SU-DHL-6 (cell line): ENCODE measurements around the gene TESPA1.
"Not testable (repeated sequence)": the region's sequence is repeated elsewhere in the genome, so short reads cannot be mapped to it uniquely, and the experiment has no call there.

Experiments used
- EZH2phosphoT487 ChIP-seq: fragments of 200-600 bp; sonication (generic), shearing (Covaris generic); conservative IDR thresholded peaks from 2 replicates; pipeline ENCODE4 v1.6.1; 2018; ENCODE audit warnings: mild to moderate bottlenecking, antibody characterized with exemption, low read length, moderate library complexity, mixed read lengths
- TF ChIP-seq, protein P1 (sequence below): fragments of 200-600 bp; sonication (generic); IDR thresholded peaks from one replicate; pipeline ENCODE4 v1.5.1; 2017; ENCODE audit warnings: antibody characterized with exemption, mild to moderate bottlenecking, low read length, moderate library complexity; ENCODE audit not compliant: insufficient read depth, poor library complexity, severe bottlenecking

- TF ChIP-seq, protein P1, sequence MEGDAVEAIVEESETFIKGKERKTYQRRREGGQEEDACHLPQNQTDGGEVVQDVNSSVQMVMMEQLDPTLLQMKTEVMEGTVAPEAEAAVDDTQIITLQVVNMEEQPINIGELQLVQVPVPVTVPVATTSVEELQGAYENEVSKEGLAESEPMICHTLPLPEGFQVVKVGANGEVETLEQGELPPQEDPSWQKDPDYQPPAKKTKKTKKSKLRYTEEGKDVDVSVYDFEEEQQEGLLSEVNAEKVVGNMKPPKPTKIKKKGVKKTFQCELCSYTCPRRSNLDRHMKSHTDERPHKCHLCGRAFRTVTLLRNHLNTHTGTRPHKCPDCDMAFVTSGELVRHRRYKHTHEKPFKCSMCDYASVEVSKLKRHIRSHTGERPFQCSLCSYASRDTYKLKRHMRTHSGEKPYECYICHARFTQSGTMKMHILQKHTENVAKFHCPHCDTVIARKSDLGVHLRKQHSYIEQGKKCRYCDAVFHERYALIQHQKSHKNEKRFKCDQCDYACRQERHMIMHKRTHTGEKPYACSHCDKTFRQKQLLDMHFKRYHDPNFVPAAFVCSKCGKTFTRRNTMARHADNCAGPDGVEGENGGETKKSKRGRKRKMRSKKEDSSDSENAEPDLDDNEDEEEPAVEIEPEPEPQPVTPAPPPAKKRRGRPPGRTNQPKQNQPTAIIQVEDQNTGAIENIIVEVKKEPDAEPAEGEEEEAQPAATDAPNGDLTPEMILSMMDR = not testable (repeated sequence)
- TF ChIP-seq EZH2phosphoT487 = not testable (repeated sequence)
Measured at GRCh38 chr12:54943292-54943691, 41.3 kb downstream of the TESPA1 start.
